Measurements from ENCODE around the gene POLD4. TPM values are rescaled to one million over a fixed set of nuclear protein-coding genes. Genes with fewer than 3 reads are reported as not detected.
A peak's percentile ranks its signal among the peaks of the same experiment; 100 is the strongest.

POLD4 gene
- total RNA-seq, 4 donors from 2014 or later: 74.3 to 329 (median 272) TPM

GRCh38 chr11:67309166-67309565 lies 44.2 kb downstream of the POLD4 start:
- no peak for DNase-seq
- Histone ChIP-seq H3K27me3 (no peaks in the 10 kb centered on the region), H3K36me3 (peaks cover 0 to 49% (median 0%) of the 10 kb centered on the region in 3 donors), H3K4me1 (peaks cover 0 to 28% (median 0%) of the 10 kb centered on the region in 4 donors), H3K4me3 (no peak overlapping the region), H3K27ac (no peak overlapping the region), H3K9me3 (no peaks in the 10 kb centered on the region)
- TF ChIP-seq, protein P1, sequence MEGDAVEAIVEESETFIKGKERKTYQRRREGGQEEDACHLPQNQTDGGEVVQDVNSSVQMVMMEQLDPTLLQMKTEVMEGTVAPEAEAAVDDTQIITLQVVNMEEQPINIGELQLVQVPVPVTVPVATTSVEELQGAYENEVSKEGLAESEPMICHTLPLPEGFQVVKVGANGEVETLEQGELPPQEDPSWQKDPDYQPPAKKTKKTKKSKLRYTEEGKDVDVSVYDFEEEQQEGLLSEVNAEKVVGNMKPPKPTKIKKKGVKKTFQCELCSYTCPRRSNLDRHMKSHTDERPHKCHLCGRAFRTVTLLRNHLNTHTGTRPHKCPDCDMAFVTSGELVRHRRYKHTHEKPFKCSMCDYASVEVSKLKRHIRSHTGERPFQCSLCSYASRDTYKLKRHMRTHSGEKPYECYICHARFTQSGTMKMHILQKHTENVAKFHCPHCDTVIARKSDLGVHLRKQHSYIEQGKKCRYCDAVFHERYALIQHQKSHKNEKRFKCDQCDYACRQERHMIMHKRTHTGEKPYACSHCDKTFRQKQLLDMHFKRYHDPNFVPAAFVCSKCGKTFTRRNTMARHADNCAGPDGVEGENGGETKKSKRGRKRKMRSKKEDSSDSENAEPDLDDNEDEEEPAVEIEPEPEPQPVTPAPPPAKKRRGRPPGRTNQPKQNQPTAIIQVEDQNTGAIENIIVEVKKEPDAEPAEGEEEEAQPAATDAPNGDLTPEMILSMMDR (IDR thresholded peaks at IDR 0.05): no peak
- TF ChIP-seq POLR2A (IDR thresholded peaks at IDR 0.05): no peak

DNA sequence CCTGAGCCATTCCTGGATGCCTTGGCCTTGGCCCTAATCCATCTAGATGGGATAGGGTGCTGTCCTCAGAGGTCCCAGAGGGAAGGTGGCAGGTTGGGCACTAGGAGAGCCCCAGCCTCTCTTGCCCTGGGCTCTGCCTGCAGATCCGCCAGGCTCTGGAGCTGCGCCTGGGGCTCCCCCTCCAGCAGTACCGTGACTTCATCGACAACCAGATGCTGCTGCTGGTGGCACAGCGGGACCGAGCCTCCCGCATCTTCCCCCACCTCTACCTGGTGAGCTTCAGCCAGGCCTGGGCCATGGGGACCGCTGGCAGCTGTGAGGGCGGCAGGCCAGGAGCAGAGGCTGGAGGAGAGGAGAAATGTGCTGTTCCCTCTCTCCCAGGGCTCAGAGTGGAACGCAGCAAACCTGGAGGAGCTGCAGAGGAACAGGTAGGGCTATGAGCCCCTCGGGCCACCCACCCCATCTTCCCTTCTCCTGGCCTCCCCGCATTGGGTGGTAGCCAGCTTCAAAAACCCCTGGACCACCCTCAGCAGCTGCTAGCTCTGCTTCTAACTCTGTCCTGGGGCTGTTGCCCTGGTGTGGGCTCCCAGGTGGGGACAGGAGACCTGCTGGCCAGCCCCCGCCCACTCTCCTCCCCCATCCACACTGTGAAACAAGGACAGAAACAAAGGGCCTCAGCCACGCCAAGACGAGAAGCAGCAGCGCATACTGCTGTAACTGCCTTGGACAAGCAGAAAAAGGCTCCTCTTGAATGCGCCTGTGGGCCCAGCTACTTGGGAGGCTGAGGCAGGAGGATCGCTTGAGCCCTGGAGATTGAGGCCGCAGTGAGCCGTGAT lies 45.1 kb downstream of the POLD4 start:
- Histone ChIP-seq H3K4me3 (no peak overlapping the region), H3K27ac (no peak overlapping the region), H3K27me3 (no peaks in the 10 kb centered on the region), H3K9me3 (no peaks in the 10 kb centered on the region), H3K36me3 (peaks cover 0 to 49% (median 0%) of the 10 kb centered on the region in 3 donors), H3K4me1 (peaks cover 0 to 27% (median under 1%) of the 10 kb centered on the region in 4 donors)
- no peak for DNase-seq
- no peak for TF ChIP-seq POLR2A (IDR thresholded peaks at IDR 0.05)

DNA sequence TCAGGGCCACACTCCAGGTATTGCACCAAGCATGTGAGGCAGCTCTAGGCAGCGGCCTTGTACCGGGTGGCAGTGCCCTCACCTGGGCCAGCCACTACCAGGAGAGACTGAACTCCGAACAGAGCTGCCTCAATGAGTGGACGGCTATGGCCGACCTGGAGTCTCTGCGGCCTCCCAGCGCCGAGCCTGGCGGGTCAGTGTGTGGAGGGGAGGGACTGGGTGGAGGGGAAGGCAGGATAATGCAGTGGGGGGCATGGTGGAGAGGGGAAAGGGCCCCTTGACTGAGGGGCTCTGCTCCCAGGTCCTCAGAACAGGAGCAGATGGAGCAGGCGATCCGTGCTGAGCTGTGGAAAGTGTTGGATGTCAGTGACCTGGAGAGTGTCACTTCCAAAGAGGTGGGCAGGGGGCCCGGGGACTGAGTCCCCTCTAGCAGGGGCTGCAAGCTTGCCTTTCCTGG lies 45.8 kb downstream of the POLD4 start:
- Histone ChIP-seq H3K27ac (no peak overlapping the region), H3K4me1 (peaks cover 0 to 23% (median 4%) of the 10 kb centered on the region in 4 donors), H3K4me3 (no peak overlapping the region), H3K36me3 (peaks cover 0 to 49% (median 0%) of the 10 kb centered on the region in 3 donors), H3K9me3 (no peaks in the 10 kb centered on the region), H3K27me3 (no peaks in the 10 kb centered on the region)
- DNase-seq: no peak
- TF ChIP-seq, protein P1 (IDR thresholded peaks at IDR 0.05): no peak
- TF ChIP-seq POLR2A (IDR thresholded peaks at IDR 0.05): no peak

DNA sequence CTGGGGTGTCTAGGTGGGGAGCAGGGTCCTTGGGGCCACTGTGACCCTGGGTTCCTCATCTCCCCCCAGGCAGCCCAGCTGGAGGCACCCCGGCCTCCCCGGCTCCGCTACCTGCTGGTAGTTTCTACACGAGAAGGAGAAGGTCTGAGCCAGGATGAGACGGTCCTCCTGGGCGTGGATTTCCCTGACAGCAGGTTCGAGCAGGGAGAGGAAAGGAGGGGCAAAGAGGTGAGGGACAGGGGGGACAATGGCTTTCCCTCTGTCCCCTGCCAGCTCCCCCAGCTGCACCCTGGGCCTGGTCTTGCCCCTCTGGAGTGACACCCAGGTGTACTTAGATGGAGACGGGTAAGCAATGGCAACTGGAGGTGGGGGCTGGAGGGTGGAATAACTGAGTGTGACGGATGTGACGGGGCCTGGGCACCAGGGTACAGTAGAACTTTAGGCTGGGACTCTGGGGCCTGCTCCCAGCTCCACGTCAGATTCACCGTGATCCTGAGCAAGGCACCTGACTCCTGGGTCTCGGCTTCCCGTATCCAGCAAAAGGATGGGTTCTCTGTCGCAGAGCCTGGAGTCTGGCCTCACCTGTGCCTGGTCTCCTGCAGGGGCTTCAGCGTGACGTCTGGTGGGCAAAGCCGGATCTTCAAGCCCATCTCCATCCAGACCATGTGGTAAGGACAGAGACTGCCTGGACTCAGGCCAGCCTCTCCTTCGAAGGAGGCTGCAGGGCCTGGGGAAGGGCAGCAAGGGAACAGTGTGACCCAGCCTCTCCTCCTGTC lies 46.4 kb downstream of the POLD4 start:
- peaks cover 0 to 49% (median 0%) of the 10 kb centered on the region in 3 donors for H3K36me3 ChIP-seq
- H3K4me3 ChIP-seq: no peak overlapping the region
- H3K27me3 ChIP-seq: no peaks in the 10 kb centered on the region
- H3K27ac ChIP-seq: no peak overlapping the region
- no peak for DNase-seq
- H3K4me1 ChIP-seq: peaks cover 0 to 23% (median 4%) of the 10 kb centered on the region in 4 donors
- no peaks in the 10 kb centered on the region for H3K9me3 ChIP-seq
- TF ChIP-seq, protein P1 (IDR thresholded peaks at IDR 0.05): no peak
- no peak for TF ChIP-seq POLR2A (IDR thresholded peaks at IDR 0.05)

GRCh38 chr11:67304511-67305113 lies 48.7 kb downstream of the POLD4 start:
- peak overlapping the region in 3 of 4 donors; percentile 83 to 90 (median 84) for H3K27ac ChIP-seq
- DNase-seq: no peak

More at GRCh38 chr11:67304511-67305113, 48.7 kb downstream of the POLD4 start:
- Histone ChIP-seq H3K9me3 (no peaks in the 10 kb centered on the region), H3K4me3 (peak overlapping the region in 3 of 4 donors; percentile 83 to 91 (median 87)), H3K4me1 (peaks cover 0 to 29% (median 4%) of the 10 kb centered on the region in 4 donors), H3K27me3 (no peaks in the 10 kb centered on the region), H3K36me3 (peaks cover 0 to 53% (median 0%) of the 10 kb centered on the region in 3 donors)
- TF ChIP-seq POLR2A (IDR thresholded peaks at IDR 0.05): no peak
- TF ChIP-seq, protein P1 (IDR thresholded peaks at IDR 0.05): no peak
